Measurements from ENCODE around the gene SUDS3.

SUDS3 gene

GRCh38 chr12:118420673-118421072 lies 44.3 kb downstream of the SUDS3 start:
- 89 to 91% methylated on average over 3 of the region's 3 CpGs for WGBS, 2 experiments
- no peaks in the 10 kb centered on the region for H3K27me3 ChIP-seq (ENCODE audit: control insufficient read depth, insufficient read depth, low read length, poor library complexity, severe bottlenecking)
- H3K4me1 ChIP-seq (ENCODE audit: control insufficient read depth, insufficient read depth, low read length), result no peaks in the 10 kb centered on the region
- no peak overlapping the region for H3K4me3 ChIP-seq (ENCODE audit: insufficient read depth, low read depth, low read length)
- no peaks in the 10 kb centered on the region for H3K9me3 ChIP-seq (ENCODE audit: control insufficient read depth, low read length)
- H3K27ac ChIP-seq (ENCODE audit: insufficient read depth, low read depth, low read length, poor library complexity, severe bottlenecking), result no peak overlapping the region
- no peaks in the 10 kb centered on the region for H3K36me3 ChIP-seq (ENCODE audit: control insufficient read depth, insufficient read depth, low read length)

GRCh38 chr12:118424884-118425283 lies 48.5 kb downstream of the SUDS3 start:
- H3K27ac ChIP-seq (ENCODE audit: insufficient read depth, low read depth, low read length, poor library complexity, severe bottlenecking), result no peak overlapping the region
- no peaks in the 10 kb centered on the region for H3K4me1 ChIP-seq (ENCODE audit: control insufficient read depth, insufficient read depth, low read length)
- 92 to 94% methylated on average over 7 of the region's 7 CpGs for WGBS, 2 experiments
- no peaks in the 10 kb centered on the region for H3K9me3 ChIP-seq (ENCODE audit: control insufficient read depth, low read length)
- no peaks in the 10 kb centered on the region for H3K27me3 ChIP-seq (ENCODE audit: control insufficient read depth, insufficient read depth, low read length, poor library complexity, severe bottlenecking)
- H3K4me3 ChIP-seq (ENCODE audit: insufficient read depth, low read depth, low read length), result no peak overlapping the region
- H3K36me3 ChIP-seq (ENCODE audit: control insufficient read depth, insufficient read depth, low read length), result no peaks in the 10 kb centered on the region

- Histone ChIP-seq H3K4me1 (ENCODE audit: control insufficient read depth, insufficient read depth, low read length) (no peaks in the 10 kb centered on the region), H3K27me3 (ENCODE audit: control insufficient read depth, insufficient read depth, low read length, poor library complexity, severe bottlenecking) (no peaks in the 10 kb centered on the region), H3K4me3 (ENCODE audit: insufficient read depth, low read depth, low read length) (no peak overlapping the region), H3K36me3 (ENCODE audit: control insufficient read depth, insufficient read depth, low read length) (no peaks in the 10 kb centered on the region), H3K9me3 (ENCODE audit: control insufficient read depth, low read length) (no peaks in the 10 kb centered on the region), H3K27ac (ENCODE audit: insufficient read depth, low read depth, low read length, poor library complexity, severe bottlenecking) (no peak overlapping the region)
- whole genome bisulfite sequencing, 2 experiments, result 94 to 96% methylated on average over 4 of the region's 4 CpGs
These were observed 49.0 kb downstream of the SUDS3 start for GRCh38 chr12:118425364-118425763.

- Histone ChIP-seq H3K4me3 (ENCODE audit: insufficient read depth, low read depth, low read length) (no peak overlapping the region), H3K4me1 (ENCODE audit: control insufficient read depth, insufficient read depth, low read length) (no peaks in the 10 kb centered on the region), H3K27ac (ENCODE audit: insufficient read depth, low read depth, low read length, poor library complexity, severe bottlenecking) (no peak overlapping the region), H3K9me3 (ENCODE audit: control insufficient read depth, low read length) (no peaks in the 10 kb centered on the region), H3K36me3 (ENCODE audit: control insufficient read depth, insufficient read depth, low read length) (no peaks in the 10 kb centered on the region), H3K27me3 (ENCODE audit: control insufficient read depth, insufficient read depth, low read length, poor library complexity, severe bottlenecking) (no peaks in the 10 kb centered on the region)
- WGBS, 2 experiments, result 86 to 92% methylated on average over 3 of the region's 3 CpGs
These were observed 51.5 kb downstream of the SUDS3 start for GRCh38 chr12:118427819-118428218.

GRCh38 chr12:118428643-118429042 lies 52.3 kb downstream of the SUDS3 start:
- 94% methylated on average over 3 of the region's 3 CpGs for WGBS, 2 experiments

GRCh38 chr12:118429688-118430383 lies 53.5 kb downstream of the SUDS3 start:
- H3K4me1 ChIP-seq (ENCODE audit: control insufficient read depth, insufficient read depth, low read length), result no peaks in the 10 kb centered on the region
- no peaks in the 10 kb centered on the region for H3K27me3 ChIP-seq (ENCODE audit: control insufficient read depth, insufficient read depth, low read length, poor library complexity, severe bottlenecking)
- WGBS, 2 experiments, result 84 to 88% methylated on average over 7 of the region's 7 CpGs
- H3K4me3 ChIP-seq (ENCODE audit: insufficient read depth, low read depth, low read length), result no peak overlapping the region
- H3K9me3 ChIP-seq (ENCODE audit: control insufficient read depth, low read length), result no peaks in the 10 kb centered on the region
- H3K27ac ChIP-seq (ENCODE audit: insufficient read depth, low read depth, low read length, poor library complexity, severe bottlenecking), result no peak overlapping the region
- no peaks in the 10 kb centered on the region for H3K36me3 ChIP-seq (ENCODE audit: control insufficient read depth, insufficient read depth, low read length)

More at GRCh38 chr12:118428643-118429042, 52.3 kb downstream of the SUDS3 start:
- no peaks in the 10 kb centered on the region for H3K36me3 ChIP-seq (ENCODE audit: control insufficient read depth, insufficient read depth, low read length)
- H3K9me3 ChIP-seq (ENCODE audit: control insufficient read depth, low read length), result no peaks in the 10 kb centered on the region
- H3K27me3 ChIP-seq (ENCODE audit: control insufficient read depth, insufficient read depth, low read length, poor library complexity, severe bottlenecking), result no peaks in the 10 kb centered on the region
- no peak overlapping the region for H3K27ac ChIP-seq (ENCODE audit: insufficient read depth, low read depth, low read length, poor library complexity, severe bottlenecking)
- H3K4me3 ChIP-seq (ENCODE audit: insufficient read depth, low read depth, low read length), result no peak overlapping the region
- no peaks in the 10 kb centered on the region for H3K4me1 ChIP-seq (ENCODE audit: control insufficient read depth, insufficient read depth, low read length)

GRCh38 chr12:118430516-118430915 lies 54.2 kb downstream of the SUDS3 start:
- no peaks in the 10 kb centered on the region for H3K27me3 ChIP-seq (ENCODE audit: control insufficient read depth, insufficient read depth, low read length, poor library complexity, severe bottlenecking)
- no peaks in the 10 kb centered on the region for H3K9me3 ChIP-seq (ENCODE audit: control insufficient read depth, low read length)
- H3K27ac ChIP-seq (ENCODE audit: insufficient read depth, low read depth, low read length, poor library complexity, severe bottlenecking), result no peak overlapping the region
- H3K4me3 ChIP-seq (ENCODE audit: insufficient read depth, low read depth, low read length), result no peak overlapping the region
- no peaks in the 10 kb centered on the region for H3K36me3 ChIP-seq (ENCODE audit: control insufficient read depth, insufficient read depth, low read length)
- 94 to 95% methylated on average over 2 of the region's 4 CpGs for WGBS, 2 experiments
- H3K4me1 ChIP-seq (ENCODE audit: control insufficient read depth, insufficient read depth, low read length), result no peaks in the 10 kb centered on the region

- Histone ChIP-seq H3K9me3 (ENCODE audit: control insufficient read depth, low read length) (no peaks in the 10 kb centered on the region), H3K4me3 (ENCODE audit: insufficient read depth, low read depth, low read length) (no peak overlapping the region), H3K27me3 (ENCODE audit: control insufficient read depth, insufficient read depth, low read length, poor library complexity, severe bottlenecking) (no peaks in the 10 kb centered on the region), H3K27ac (ENCODE audit: insufficient read depth, low read depth, low read length, poor library complexity, severe bottlenecking) (no peak overlapping the region), H3K4me1 (ENCODE audit: control insufficient read depth, insufficient read depth, low read length) (no peaks in the 10 kb centered on the region), H3K36me3 (ENCODE audit: control insufficient read depth, insufficient read depth, low read length) (no peaks in the 10 kb centered on the region)
- WGBS, 2 experiments, result 66 to 78% methylated on average over 4 to 5 of the region's 5 CpGs
These were observed 56.6 kb downstream of the SUDS3 start for GRCh38 chr12:118432812-118433545.

- Histone ChIP-seq H3K27ac (ENCODE audit: insufficient read depth, low read depth, low read length, poor library complexity, severe bottlenecking) (no peak overlapping the region), H3K9me3 (ENCODE audit: control insufficient read depth, low read length) (no peaks in the 10 kb centered on the region), H3K4me1 (ENCODE audit: control insufficient read depth, insufficient read depth, low read length) (no peaks in the 10 kb centered on the region), H3K36me3 (ENCODE audit: control insufficient read depth, insufficient read depth, low read length) (no peaks in the 10 kb centered on the region), H3K4me3 (ENCODE audit: insufficient read depth, low read depth, low read length) (no peak overlapping the region), H3K27me3 (ENCODE audit: control insufficient read depth, insufficient read depth, low read length, poor library complexity, severe bottlenecking) (no peaks in the 10 kb centered on the region)
- WGBS, 2 experiments, result 74 to 76% methylated on average over 10 of the region's 10 CpGs
These were observed 59.8 kb downstream of the SUDS3 start for GRCh38 chr12:118436002-118436730.

- WGBS, 2 experiments, result 91 to 100% methylated on average over 1 to 2 of the region's 2 CpGs
- no peak overlapping the region for H3K27ac ChIP-seq (ENCODE audit: insufficient read depth, low read depth, low read length, poor library complexity, severe bottlenecking)
- H3K27me3 ChIP-seq (ENCODE audit: control insufficient read depth, insufficient read depth, low read length, poor library complexity, severe bottlenecking), result no peaks in the 10 kb centered on the region
These were observed 60.6 kb downstream of the SUDS3 start for GRCh38 chr12:118436986-118437385.

More at GRCh38 chr12:118436986-118437385, 60.6 kb downstream of the SUDS3 start:
- Histone ChIP-seq H3K9me3 (ENCODE audit: control insufficient read depth, low read length) (no peaks in the 10 kb centered on the region), H3K36me3 (ENCODE audit: control insufficient read depth, insufficient read depth, low read length) (no peaks in the 10 kb centered on the region), H3K4me1 (ENCODE audit: control insufficient read depth, insufficient read depth, low read length) (no peaks in the 10 kb centered on the region), H3K4me3 (ENCODE audit: insufficient read depth, low read depth, low read length) (no peak overlapping the region)
